GM21381 (cell line): ENCODE measurements around the gene TAS2R40.

ENCODE experiments used
- ATAC-seq: cut with Tn5 transposase; IDR thresholded peaks from one replicate; pipeline ENCODE4 v1.9.1; 2021; ENCODE audit warnings: mild to moderate bottlenecking, moderate library complexity; ENCODE audit not compliant: unreplicated experiment

Gene TAS2R40

DNA sequence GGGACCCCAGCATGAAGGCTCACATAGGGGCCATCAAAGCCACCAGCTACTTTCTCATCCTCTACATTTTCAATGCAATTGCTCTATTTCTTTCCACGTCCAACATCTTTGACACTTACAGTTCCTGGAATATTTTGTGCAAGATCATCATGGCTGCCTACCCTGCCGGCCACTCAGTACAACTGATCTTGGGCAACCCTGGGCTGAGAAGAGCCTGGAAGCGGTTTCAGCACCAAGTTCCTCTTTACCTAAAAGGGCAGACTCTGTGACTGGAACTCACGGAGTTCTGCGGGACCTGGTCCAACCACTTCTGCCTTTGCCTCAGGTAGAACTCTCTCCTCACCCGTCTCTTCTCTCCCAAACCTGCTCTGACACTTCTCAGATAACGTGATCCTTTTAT is 945 bp downstream of the TAS2R40 start:
- no peak for ATAC-seq

DNA sequence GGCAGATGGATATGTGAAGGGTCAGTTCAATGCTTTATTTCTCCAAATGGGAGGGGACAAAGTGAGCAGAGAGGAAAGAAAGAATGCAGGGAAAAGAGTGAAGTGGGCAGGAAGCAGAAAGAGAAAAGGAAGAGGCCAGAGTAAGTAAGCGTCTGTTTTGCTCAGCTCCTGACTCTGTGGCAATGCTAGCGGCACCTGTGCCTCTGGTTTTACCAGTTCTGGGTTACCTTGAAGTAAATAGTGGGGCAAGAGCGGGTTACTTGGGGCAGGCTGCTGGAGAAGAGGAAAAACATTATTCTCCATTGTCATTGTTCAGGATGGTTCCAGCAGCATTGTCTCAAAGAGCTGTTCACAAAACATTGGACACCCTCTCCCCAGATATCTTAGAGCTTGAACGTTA is 1.9 kb downstream of the TAS2R40 start:
- ATAC-seq = no peak

DNA sequence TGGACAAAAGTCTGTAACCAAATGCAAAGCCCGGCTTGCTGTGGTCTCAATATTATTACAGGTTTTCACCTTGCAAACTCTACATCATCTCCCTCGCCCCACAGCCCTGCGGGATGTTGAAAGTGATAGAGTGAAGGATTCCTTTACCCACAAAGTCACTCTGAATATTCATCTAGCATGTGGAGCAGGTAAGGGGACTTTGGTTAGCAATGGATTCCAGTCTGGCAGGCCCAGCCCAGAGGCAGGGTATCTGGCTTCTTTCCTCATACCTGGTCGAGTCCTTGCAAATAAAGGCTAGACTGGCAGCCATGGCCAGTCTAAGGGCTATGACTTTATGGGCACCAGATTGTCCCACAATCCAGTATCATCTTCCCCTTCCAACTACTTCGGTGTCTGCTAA is 3.2 kb downstream of the TAS2R40 start:
- no peak for ATAC-seq

DNA sequence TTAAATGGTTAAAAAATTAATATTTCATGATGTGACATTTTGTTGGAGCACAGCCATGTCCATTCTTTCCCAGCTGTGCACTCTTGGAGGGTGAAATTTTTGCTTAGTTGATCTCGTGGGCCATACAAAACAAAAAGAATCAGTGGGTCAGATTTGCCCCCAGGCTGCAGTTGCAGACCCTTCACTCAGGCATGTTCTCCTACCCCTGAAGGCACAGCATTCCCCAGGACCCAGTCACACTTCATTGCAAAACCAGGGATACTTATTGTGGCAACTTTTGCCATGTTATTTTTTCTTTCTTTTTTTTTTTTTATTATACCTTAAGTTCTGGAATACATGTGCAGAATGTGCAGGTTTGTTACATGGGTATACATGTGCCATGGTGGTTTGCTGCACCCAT is 6.0 kb downstream of the TAS2R40 start:
- ATAC-seq = no peak

DNA sequence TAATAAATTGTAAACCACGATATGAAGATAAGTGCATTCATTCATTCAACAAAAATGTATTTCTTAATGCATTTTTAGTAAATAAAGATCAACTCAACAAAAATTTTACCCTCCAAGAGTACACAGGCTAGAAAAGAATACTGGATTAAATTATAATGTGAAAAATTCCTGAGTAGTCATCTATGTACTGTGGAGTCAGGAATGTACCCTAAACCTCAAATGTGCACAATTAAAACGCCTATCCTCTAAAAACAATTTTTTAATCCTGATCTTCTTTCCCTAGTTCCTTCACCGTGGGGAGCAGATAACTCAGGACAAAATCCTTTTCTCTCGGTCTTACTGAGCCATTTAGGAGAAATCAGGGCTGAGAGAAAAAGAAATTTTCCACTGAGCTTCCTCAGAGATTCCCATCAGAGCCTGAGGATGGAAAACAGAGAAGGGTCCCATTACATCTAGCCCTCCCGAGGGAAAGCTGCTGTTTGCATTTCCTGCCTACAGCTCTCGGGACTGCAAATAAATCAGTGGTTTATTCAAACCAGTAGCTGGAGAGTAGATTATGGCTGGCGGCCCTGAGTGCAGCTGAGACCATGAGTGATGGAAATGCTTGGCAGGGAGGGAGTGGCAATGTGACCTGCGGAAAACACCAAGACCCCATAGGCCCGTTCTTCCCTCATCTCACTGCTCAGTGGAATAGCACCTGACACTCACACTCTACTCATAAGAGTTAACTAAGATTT is 7.4 kb downstream of the TAS2R40 start:
- ATAC-seq = no peak

DNA sequence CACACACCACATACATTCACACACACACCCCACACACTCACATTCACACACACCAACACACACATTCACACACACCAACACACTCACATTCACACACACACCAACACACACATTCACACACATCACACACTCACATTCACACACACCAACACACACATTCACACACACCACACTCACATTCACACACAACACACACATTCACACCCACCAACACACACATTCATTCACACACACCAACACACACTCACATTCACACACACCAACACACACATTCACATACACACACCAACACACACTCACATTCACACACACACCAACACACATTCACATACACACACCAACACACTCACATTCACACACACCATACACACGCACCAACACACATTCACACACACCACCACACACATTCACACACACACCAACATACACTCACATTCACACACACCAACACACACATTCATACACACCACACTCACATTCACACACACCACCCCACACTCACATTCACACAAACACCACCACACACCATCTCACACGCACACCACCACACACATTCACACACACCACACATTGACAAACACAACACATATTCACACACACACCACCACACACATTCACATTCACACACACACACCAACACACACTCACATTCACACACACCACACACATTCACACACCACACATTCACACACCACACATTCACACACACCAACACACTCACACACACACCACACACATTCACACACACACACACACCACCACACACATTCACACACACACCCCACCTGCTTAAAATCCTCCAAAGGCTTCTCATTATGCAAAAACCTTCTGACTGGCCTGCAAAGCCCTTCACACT is 9.0 kb downstream of the TAS2R40 start:
- ATAC-seq = no peak

DNA sequence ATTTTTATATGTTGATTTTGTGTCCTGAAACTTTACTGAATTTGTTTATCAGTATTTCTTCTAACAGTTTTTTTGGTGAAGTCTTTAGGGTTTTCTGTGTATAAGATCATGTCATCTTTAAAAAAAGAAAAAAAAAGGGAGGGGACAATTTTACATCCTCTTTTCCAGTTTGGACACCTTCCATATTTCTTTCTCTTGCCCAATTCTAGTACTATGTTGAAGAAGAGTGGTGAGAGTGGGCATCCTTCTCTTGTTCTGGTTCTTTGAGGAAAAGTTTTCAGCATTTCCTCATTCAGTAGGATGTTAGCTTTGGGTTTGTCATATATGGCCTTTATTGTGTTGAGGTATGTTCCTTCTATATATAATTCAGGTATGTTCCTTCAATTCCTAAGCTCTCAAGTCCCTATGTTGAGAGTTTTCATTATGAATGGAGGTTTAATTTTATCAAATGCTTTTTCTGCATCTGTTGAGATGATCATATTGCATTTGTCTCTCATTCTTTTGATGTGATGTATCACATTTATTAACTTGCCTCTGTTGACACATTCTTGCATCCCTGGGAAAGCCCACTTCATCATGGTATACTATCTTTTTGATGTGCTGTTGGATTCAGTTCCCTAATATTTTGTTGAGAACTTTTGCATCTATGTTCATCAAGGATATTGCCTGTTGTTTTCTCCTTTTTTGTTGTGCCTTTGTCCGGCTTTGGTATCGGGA is 12.1 kb downstream of the TAS2R40 start:
- no peak for ATAC-seq

GRCh38 chr7:143234533-143234875 is 12.7 kb downstream of the TAS2R40 start:
- ATAC-seq = no peak

DNA sequence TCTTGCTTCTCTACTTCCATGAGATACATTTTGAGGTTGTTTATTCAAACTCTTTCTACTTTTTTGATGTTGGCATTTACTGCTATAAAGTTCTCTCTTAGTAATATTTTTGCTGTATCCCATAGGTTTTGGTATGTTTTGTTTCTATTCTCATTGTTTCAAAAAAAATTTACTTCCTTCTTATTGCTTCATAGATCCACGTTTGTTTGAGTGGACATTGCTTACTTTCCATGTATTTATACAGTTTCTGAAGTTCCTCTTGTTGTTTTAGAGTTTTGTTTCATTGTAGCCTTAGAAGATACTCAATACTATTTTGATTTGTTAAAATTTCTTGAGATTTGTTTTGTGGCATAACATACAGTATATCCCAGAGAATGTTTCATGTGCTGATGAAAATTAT is 13.7 kb downstream of the TAS2R40 start:
- no peak for ATAC-seq

DNA sequence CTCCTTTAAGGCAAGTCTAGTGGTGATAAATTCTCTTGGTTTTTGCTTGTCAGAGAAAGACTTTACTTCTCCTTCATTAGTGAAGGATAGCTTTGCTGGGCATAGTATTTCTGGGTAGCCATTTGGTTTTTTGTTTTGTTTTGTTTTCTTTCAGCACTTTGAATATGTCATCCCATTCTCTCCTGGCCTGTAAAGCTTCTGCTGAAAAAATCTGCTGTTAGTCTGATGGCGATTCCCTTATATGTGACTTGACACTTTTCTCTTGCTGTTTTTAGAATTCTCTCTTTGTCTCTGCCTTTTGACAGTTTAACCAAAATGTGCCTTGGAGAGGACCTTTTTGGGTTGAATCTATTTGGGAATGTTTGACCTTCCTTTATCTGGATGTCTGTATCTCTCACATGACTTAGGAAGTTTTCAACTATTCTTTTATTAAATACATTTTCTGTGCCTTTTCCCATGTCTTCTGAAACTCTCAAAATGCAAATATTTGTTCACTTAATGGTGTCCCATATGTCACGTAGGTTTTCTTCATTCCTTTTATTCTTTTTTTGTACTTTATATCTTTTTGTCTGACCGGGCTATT is 14.7 kb downstream of the TAS2R40 start:
- no peak for ATAC-seq

GRCh38 chr7:143237366-143237765 is 15.5 kb downstream of the TAS2R40 start:
- ATAC-seq = no peak

DNA sequence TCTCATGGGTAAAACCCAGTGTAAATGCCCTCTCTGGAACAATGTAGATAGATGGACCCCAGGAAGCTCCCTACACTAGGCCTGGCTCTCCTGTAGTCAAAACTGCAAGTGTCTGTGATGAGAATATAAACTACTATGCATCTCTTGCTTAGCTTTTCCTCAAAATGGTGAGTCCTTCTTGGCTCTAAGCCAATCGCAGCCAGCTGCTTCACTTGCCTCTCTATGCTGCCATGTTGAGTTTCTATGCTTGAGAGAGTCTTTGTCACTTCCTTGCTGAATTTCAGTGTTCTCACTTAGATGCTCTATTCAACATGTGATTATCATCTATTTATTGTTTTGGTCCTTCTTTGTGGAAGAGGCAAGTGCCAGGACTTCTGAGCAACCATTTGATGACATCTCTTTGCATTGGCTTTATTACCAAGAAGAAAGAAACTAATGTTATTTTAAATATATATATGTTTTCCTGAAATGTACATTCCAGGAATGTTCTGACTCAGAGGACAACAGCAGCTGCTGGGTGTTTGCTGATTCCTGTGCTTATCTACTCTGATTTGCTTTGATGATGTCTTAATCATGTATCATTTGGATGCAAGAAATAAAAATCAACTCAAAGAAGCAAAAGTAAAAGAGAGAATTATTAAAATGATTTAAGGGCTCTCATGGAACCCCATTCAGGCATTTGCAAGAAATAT is 16.6 kb downstream of the TAS2R40 start:
- ATAC-seq = no peak

GRCh38 chr7:143239813-143240212 is 18.0 kb downstream of the TAS2R40 start:
- no peak for ATAC-seq

DNA sequence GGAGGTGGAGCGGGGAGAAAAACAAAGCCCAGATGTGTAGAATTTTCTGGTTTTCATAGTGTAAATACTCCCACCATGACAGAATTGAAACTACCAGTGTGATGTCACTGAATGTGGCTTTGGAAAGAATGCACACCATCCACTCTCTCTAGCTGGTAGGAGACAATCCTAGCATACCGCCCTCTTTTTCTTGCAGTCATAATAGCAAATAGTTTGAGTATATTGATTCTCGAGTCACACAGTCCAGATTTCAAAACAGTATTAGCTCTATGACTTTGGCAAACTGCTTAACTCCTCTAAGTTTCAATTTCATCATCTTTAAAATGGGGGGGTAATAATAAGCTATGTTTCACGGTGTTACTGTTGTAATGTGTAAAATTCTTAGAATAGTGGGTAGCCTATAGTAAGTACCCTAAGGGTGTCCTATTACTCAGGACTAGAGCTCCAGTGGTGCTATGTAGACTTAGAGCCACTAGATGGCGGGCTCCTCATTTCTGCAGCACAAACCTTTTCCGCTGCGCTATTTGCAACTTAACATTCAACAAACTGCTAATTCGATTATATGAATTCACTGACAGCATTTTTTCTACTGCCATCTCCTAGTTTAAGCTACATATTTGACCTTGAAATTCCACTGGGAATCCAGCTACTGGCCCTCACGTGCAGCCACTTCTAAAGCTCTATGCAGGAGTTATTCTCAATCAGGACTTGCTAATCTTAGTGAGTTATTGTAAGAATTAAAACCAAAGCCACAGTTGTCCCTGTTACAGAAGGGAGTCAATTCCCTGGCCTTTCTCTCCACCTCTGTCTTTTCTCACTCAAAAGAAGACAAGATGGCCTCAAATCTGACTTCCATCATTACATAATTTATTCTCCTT is 18.7 kb downstream of the TAS2R40 start:
- ATAC-seq = peak; percentile 96

DNA sequence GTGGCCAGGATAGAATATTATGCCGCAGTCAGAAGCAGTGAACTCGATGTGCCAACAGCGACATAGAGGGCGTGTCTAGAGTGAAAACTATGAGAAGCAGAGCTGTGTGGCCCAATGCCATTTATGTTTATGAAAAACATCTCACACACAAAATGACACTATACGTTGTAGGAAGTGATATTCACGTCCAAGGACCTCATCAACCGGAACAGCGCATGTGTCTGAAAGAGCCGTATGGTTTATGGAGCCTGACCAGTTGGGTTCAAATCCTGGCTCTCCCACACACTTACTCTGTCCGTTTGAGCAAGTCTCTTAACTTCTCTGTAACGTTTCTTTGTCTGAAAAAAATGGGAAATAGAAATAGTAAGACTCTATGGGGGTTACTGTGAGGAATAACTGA is 20.5 kb downstream of the TAS2R40 start:
- no peak for ATAC-seq

DNA sequence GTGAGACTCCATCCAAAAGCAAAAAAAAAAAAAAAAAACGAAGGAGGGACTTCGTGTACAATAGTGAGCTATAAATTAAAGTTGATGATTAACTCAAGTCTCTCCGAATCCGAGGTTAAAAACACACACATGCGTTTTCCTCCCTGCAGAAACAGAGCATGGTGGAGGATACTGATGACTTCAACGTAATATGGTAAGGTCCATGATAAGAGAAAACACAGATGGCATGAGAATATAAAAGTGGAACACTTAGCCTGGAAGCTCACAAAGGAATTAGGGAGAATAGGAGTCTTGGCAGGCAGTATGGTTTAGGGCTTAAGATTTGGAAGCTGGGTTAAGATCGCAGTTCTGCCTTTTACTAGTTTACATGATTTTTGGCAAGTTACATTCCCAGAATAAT is 21.3 kb downstream of the TAS2R40 start:
- ATAC-seq = no peak

- no peak for ATAC-seq
Observed at GRCh38 chr7:143243614-143244013, 21.8 kb downstream of the TAS2R40 start.

DNA sequence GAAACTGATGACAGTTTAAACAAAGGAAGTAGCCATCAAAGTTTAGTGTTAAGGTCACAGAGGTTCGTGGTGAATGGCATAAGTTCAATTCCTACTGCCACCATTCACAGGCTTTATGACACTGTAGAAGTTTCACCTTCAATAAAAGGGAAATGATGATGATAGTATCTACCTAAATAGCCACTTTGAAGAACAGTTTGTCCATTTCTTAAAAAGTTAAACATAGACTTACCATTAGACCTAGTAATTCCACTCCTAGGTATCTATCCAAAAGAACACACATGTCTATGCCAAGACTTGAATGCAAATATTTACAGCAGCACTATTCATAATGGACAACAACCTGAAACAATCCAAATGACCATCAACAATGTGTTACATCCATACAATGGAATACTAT is 22.5 kb downstream of the TAS2R40 start:
- no peak for ATAC-seq

GRCh38 chr7:143245123-143245522 is 23.3 kb downstream of the TAS2R40 start:
- no peak for ATAC-seq

DNA sequence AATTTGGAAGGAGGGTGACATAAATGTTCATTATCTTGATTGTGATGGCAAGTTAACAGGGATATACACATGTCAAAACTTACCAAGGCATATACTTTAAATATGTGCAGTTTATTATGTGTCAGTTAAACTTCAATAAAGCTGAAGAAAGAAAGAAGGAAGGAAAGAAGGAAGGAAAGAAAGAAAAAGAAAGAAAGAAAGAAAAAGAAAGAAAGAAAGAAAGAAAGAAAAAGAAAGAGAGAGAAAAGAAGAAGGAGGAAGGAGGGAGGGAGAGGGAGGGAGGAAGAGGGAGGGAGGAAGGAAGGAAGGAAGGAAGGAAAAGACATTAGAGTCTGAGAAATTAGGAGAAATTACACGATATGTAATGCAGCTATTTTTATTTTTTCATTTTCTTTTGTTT is 25.5 kb downstream of the TAS2R40 start:
- ATAC-seq = no peak
